ACHN (cell line): ENCODE results near the gene LHCGR.
"Not testable (repeated sequence)": the region's sequence is repeated elsewhere in the genome, so short reads cannot be mapped to it uniquely, and the experiment has no call there.

Source experiments
- DNase-seq: peaks from one replicate; pipeline ENCODE4 v3.0.0-alpha.2; 2015
- in situ Hi-C: cut with HindIII; loops from 2 replicates; pipeline ENCODE4 v1.10.0; 2017; ENCODE audit warnings: low sequenced_read_pairs, low pct_ligation_motif_present, low pct_unique_long_range_greater_than_20kb

LHCGR gene

DNA sequence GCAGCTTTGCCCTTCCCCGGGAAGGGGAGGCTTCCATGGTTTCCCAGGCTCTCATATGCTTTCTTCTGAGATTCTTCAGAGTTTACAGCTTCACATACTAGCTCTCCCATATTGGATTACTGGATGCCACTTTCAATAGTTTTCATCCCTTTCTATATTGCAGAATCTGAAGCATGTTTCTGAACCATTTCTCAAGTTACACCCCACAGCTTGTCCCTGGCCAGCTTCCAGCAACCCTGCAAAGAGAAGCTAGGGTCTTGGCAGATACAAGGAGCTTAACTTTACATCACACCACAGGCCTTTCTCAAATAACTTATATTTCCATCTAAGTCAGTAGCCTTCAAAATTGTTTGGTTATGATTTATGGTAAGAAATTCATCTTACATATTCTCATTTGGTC is 39.6 kb downstream of the LHCGR start:
- in situ Hi-C loops: no loop called here
- no peak for DNase-seq

- no peak for DNase-seq
- in situ Hi-C loops: no loop called here
These were observed 40.3 kb downstream of the LHCGR start for GRCh38 chr2:48715042-48715899.

GRCh38 chr2:48714245-48714644 is 41.3 kb downstream of the LHCGR start:
- in situ Hi-C loops: no loop called here
- DNase-seq: no peak

- no peak for DNase-seq
- in situ Hi-C loops: no loop called here
These were observed 41.9 kb downstream of the LHCGR start for GRCh38 chr2:48713647-48714046.

DNA sequence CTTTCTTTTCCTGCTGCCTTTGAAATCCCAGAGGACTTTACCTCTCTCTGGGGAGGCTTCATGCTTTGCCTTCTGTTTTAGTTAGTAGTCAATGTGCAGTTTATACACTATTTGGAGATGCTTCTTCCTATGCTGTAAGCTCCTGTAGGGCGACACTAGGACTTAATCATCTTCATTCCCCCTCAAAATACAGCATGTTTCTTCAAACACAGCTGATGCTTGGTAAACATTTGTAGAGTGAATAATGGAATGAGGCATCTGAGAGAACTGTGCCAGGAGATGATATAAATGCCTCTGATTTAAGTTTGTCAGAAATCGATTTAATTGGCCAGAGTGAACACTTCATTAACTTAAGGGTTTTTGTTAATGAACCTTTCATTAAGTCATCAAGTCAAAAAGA is 43.4 kb downstream of the LHCGR start:
- no peak for DNase-seq
- in situ Hi-C loops: no loop called here

DNA sequence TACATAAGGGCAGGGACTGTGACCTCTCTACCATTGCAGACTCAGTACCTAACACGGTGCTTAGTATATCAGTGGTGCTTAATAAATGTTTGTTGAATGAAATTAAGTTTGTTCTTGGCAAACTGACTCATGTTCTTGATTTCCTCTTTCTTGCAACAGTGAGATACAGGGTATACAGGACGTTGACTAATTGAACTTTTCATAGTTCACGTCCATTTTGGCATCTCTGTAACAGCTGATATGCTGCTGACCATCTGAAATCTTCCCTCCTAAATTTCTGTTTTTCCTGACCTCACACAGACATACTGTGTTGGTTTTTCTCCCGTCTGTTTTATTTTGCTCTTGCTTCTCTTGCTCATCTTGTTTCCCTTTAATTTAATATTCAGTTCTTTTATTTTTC is 44.2 kb downstream of the LHCGR start:
- no peak for DNase-seq
- in situ Hi-C loops: no loop called here

DNA sequence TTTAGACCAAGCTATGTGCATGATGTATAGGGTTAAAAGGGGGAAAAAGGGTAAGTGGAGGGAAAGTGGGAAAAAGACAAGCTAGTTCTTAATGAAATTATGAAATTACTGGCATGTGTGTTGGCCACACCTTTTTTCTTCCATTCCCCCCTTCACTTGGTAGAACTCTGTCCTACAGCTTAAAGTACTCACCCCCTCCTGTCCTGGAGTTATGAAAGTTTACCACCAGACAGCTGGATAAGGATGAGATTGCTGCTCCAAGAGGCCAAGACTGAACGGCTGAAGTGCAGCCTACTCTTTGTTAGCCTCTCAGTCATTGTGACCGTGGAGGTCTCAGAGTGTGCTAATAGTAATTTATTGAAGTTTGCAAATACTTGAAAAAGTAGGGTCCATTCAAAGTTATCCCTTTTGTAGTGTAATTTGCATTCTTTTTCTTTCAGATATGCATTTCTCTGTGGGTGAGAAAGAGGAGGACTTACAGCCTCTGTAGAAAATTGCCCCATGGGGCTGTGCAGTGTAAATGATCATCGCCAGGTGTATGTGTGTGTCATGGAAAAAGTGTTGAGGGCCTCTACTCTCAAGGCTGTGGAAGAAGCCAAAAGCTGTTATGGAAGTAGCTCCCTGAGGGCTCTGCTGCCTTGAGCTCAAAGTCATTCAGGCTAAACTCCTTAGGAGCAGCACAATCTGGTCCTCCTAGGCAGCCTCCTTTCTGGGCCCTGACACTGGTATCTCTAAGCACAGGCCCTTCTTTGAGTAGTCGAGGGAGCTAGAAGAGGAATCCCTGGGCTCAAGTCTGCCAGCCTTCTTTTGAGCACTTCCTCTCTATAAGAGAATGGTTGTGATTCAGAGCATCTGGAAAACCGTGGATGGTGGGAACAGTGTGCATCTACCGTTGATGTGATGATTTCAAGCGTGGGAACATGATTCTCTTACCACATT is 46.2 kb downstream of the LHCGR start:
- in situ Hi-C loops: no loop called here

GRCh38 chr2:48707466-48707865 is 48.1 kb downstream of the LHCGR start:
- in situ Hi-C loops: no loop called here
- DNase-seq: no peak

More for the DNA sequence above, 46.2 kb downstream of the LHCGR start:
- no peak for DNase-seq

DNA sequence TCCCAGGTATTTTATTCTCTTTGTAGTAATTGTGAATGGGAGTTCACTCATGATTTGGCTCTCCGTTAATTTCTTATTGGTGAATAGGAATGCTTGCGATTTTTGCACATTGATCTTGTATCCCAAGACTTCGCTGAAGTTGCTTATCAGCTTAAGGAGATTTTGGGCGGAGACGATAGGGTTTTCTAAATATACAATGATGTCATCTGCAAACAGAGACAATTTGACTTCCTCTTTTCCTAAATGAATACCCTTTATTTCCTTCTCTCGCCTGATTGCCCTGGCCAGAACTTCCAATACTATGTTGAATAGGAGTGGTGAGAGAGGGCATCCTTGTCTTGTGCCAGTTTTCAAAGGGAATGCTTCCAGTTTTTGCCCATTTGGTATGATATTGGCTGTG is 51.9 kb downstream of the LHCGR start:
- DNase-seq, in situ Hi-C loops: not testable (repeated sequence)

GRCh38 chr2:48699348-48699930 is 56.1 kb downstream of the LHCGR start:
- in situ Hi-C loops: no loop called here
- no peak for DNase-seq

DNA sequence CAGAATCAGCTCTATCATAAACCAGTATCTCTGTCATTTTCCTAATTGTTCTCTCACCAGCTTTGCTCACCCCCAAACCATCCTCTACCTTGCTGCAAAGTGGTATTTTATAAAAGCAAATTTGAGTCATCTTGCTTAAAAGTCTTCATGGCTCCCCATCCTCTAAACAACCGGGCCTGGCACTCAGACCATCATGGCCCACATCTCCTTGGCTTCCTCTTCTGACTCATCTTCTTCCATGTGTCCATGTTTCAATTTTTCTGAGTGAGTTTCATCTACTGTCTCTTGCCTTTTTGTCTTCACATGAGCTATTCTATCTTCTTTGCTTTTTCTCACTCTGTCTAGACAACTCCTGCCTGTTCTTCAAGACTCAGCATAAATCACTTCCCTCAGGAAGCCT is 58.6 kb downstream of the LHCGR start:
- in situ Hi-C loops: no loop called here
- no peak for DNase-seq

DNA sequence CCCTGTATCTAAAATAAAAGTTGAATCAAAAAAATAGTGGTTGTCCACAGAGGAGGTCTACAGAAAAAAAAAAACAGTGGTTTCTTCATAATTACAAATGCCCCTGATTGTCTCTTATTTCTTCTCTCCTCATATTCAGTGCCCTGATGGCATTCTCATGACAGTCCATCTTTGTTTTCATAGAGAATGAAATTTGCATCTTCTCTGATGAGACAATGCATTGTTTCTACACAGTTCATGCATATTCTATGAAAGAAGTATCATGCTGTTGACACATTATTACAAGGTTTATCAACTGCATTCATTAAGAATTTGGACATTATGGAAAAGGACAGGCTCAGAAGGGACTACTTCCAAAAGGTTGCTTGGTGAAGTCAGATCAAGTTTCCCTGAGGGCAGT is 59.5 kb downstream of the LHCGR start:
- in situ Hi-C loops: no loop called here
- DNase-seq: no peak

GRCh38 chr2:48694149-48694548 is 61.4 kb downstream of the LHCGR start:
- in situ Hi-C loops: no loop called here
- no peak for DNase-seq

DNA sequence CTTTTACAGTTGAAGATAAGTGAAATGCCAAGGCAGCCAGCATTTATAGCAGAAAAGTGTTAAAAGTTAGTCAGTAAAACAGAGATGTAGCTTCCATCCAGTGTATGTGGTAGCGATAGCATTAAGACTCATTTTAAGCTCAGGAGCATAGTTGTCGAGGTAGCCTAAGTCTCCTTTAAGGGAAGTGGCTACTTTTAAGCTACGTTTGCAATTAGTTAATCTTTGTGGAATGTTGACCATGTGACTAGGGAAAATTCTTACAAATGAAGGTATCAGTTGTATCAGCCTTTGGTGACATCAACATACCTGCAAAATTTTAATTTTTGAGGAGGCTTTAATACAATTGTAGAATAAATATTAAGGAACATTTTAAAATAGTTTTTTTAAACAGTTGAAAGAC is 61.9 kb downstream of the LHCGR start:
- in situ Hi-C loops: no loop called here
- no peak for DNase-seq

DNA sequence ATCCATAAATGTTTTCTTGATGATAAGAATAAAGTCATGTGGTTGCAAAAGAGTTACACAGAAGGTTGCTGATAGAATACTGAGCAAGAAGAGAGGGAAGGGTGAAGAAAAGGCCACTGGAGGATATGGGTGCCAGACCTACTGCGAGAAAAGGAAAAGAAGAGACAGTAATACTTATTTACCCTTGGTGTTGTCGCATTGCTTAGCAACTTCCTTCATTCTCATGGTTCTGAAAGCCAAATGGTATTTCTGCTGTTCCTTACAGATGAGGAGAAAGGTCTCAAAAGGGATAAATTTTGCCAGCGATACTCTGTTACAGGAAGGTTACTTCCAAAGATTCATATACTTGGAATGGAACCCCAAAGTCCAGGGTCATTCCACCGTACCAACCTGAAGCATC is 62.5 kb downstream of the LHCGR start:
- no peak for DNase-seq
- in situ Hi-C loops: no loop called here

DNA sequence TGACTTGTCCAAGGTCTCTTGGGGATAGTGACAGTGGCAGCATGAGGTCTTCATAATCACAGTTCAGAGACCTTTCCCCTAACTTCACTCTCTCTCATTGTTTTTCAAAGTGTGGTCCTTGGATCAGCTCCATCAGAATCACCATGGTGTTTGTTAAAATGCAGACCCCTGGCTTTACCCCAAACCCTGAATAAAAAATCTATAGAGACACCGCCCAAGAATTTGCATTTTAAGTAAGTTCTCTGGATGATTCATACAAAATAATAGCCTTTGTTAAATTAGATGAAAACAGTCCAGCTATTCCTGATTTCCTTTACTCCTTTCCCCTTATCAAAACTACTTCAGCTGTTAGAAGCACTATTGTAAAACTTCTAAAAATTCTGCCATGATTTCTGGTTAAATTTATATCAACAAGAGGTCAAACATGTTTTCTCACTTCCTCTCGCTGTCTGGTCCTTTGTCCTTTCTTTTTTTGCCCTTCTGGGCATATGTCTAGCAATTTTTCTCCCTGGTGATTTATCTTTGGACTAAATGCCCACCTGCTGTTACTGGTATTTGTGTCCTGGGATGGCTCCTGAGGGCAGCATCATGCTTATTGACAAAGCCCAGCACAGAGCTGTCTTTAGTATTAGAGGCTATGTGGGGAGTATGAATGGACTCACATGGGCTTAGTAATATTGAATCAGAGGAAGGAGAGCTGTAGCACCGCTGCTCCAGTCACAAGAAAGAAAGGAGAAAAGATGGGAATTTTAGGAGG is 63.4 kb downstream of the LHCGR start:
- in situ Hi-C loops: no loop called here
- DNase-seq: no peak

GRCh38 chr2:48685126-48685525 is 70.4 kb downstream of the LHCGR start:
- no peak for DNase-seq
- in situ Hi-C loops: no loop called here

- DNase-seq: no peak
- in situ Hi-C loops: no loop called here
These were observed 78.1 kb downstream of the LHCGR start for GRCh38 chr2:48677450-48677849.

DNA sequence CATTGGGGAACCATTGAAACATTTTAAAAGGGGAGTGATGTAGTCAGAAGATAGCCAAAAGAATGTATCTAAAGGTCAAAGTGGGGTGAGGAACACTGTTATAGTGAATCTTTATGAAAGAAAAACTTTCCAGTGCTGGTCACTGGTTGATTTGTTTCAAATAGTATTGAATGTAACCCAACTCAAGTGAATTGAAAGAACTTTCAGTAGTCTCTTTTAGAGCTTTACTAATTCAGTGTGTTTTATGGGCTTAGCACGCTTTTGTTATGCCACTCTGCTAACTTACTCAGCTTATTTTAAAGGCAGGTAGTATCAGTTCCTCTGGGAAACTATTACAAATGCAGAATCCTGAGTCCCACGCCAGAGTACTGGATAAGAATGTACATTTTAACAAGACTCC is 80.6 kb downstream of the LHCGR start:
- no peak for DNase-seq
- in situ Hi-C loops: no loop called here
